Lower leg skin (tissue), 4 donors: Measurements from ENCODE around the gene PAPPA. TPM values are rescaled to one million over a fixed set of nuclear protein-coding genes. Genes with fewer than 3 reads are reported as not detected.

Experiments
- DNase-seq, 2 donors: peaks; one replicate each; pipeline ENCODE4 v3.0.0-alpha.2; 2019; ENCODE audit warnings: low spot score in 2 of 2
- H3K4me3 ChIP-seq: fragments of 200-600 bp; sonication (generic); 2 replicates; pipeline ENCODE4 v1.5.1; 2017; ENCODE audit warnings: mild to moderate bottlenecking, low read depth; ENCODE audit not compliant: poor library complexity, severe bottlenecking
- CTCF ChIP-seq, 3 donors: fragments of 450-650 bp; IDR thresholded peaks; one replicate each; pipeline ENCODE4 v1.5.1; 2016; ENCODE audit warnings: antibody characterized with exemption in 3 of 3, mild to moderate bottlenecking in 3 of 3, moderate library complexity in 2 of 3
- POLR2A ChIP-seq, 2 donors: fragments of 450-650 bp; IDR thresholded peaks; one replicate each; pipeline ENCODE4 v1.6.1; 2016 to 2017; ENCODE audit warnings: antibody characterized with exemption in 2 of 2, mild to moderate bottlenecking in 1 of 2, moderate library complexity in 1 of 2
- WGBS, 2 donors: methylation state at CpG; one replicate each; pipeline ENCODE4 v1.1.5; 2018; 5-methylcytosine and 5-hydroxymethylcytosine counted together
- intact Hi-C: fragments of 100-400 bp; cut with DNase I; formaldehyde crosslinking; loops from one replicate; pipeline ENCODE4 v1.15.0; 2023; ENCODE audit warnings: low total_unique reads
- total RNA-seq, 4 donors: library from RNA; depleted of rRNA; stranded (reverse); fragments of >200 nt; gene quantifications; one replicate each; pipeline ENCODE4 v1.1.0, GENCODE V29; 2016

Gene PAPPA
- total RNA-seq, 4 donors from 2014 or later: 0.64 to 2.2 (median 1.9) TPM

DNA sequence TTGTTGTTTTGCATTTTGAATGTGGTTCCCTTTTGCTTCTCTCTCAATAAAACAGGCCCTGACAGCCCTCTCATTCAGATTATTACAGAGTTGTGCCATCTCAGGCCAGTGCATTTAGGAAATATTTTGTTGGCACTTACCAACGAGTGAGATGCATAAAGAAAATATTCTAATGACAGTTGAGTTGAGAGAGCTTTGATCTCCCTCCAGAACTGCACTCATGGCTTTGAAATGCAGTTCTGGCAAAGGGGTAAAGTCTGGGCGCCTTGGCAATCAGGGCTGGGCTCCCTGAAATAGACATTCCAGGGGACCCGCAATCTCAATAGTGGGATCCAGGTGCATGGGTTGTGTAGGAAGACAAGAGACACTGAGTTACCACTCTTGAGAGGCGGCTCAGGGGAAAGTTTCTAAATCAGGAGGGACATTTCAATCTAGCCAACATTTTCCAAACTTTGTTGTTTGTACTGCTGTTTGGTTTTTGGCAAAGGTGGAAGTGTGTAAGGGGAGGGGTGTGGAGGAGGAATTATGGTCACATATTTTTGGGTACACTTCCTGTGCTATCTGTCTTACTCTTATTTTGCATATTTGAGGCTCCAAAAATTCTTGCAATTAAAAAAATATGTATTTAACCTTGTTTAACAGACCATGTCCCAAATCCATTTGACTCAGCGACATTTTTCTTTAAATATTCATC is 48.8 kb downstream of the PAPPA start:
- TF ChIP-seq POLR2A (IDR thresholded peaks at IDR 0.05): no peak
- no peak for TF ChIP-seq CTCF (IDR thresholded peaks at IDR 0.05)
- intact Hi-C loops: no loop called here
- DNase-seq: no peak
- WGBS, 2 donors: 48 to 56% methylated on average over 5 of the region's 5 CpGs
- no peak overlapping the region for H3K4me3 ChIP-seq

- 89% methylated on average over 5 of the region's 5 CpGs for WGBS, 2 donors
- no peak for TF ChIP-seq CTCF (IDR thresholded peaks at IDR 0.05)
- TF ChIP-seq POLR2A (IDR thresholded peaks at IDR 0.05): no peak
- DNase-seq: no peak
- H3K4me3 ChIP-seq: no peak overlapping the region
- intact Hi-C loops: no loop called here
Observed at GRCh38 chr9:116204252-116204882, 50.8 kb downstream of the PAPPA start.

GRCh38 chr9:116207371-116208111 is 54.0 kb downstream of the PAPPA start:
- TF ChIP-seq CTCF (IDR thresholded peaks at IDR 0.05) (no peak), POLR2A (IDR thresholded peaks at IDR 0.05) (no peak)
- WGBS, 2 donors: 92 to 93% methylated on average over 4 of the region's 4 CpGs
- H3K4me3 ChIP-seq: no peak overlapping the region
- intact Hi-C loops: no loop called here
- DNase-seq: no peak

- 49 to 62% methylated on average over 5 of the region's 5 CpGs for WGBS, 2 donors
- DNase-seq: no peak
- TF ChIP-seq CTCF (IDR thresholded peaks at IDR 0.05): no peak
- no peak for TF ChIP-seq POLR2A (IDR thresholded peaks at IDR 0.05)
- no peak overlapping the region for H3K4me3 ChIP-seq
- intact Hi-C loops: no loop called here
Observed at GRCh38 chr9:116208417-116209232, 55.0 kb downstream of the PAPPA start.

GRCh38 chr9:116209414-116210116 is 56.0 kb downstream of the PAPPA start:
- TF ChIP-seq CTCF (IDR thresholded peaks at IDR 0.05): no peak
- TF ChIP-seq POLR2A (IDR thresholded peaks at IDR 0.05): no peak
- WGBS, 2 donors: 83 to 93% methylated on average over 1 of the region's 1 CpG
- no peak overlapping the region for H3K4me3 ChIP-seq
- intact Hi-C loops: no loop called here
- no peak for DNase-seq
